ENCODE results near the gene THSD4. TPM values are rescaled to one million over a fixed set of nuclear protein-coding genes. Genes with fewer than 3 reads are reported as not detected.
"Not testable (repeated sequence)": the region's sequence is repeated elsewhere in the genome, so short reads cannot be mapped to it uniquely, and the experiment has no call there.

THSD4 gene
- total RNA-seq, 1 donor from 2014 or later, result 2.7 TPM

- no peak for DNase-seq (ENCODE audit: low read depth)
Measured at GRCh38 chr15:71252740-71253047, 137.4 kb downstream of the THSD4 start.

- peak; percentile 73 for DNase-seq (ENCODE audit: low read depth)
Measured at GRCh38 chr15:71254491-71254890, 139.2 kb downstream of the THSD4 start.

- no peak for DNase-seq (ENCODE audit: low read depth)
Measured at GRCh38 chr15:71256934-71257664, 141.8 kb downstream of the THSD4 start.

GRCh38 chr15:71259866-71260265 lies 144.6 kb downstream of the THSD4 start:
- no peak for DNase-seq (ENCODE audit: low read depth)

- no peak for DNase-seq (ENCODE audit: low read depth)
Measured at GRCh38 chr15:71261418-71261817, 146.1 kb downstream of the THSD4 start.

- DNase-seq (ENCODE audit: low read depth), result no peak
Measured at GRCh38 chr15:71261909-71262308, 146.6 kb downstream of the THSD4 start.

GRCh38 chr15:71262599-71262998 lies 147.3 kb downstream of the THSD4 start:
- DNase-seq (ENCODE audit: low read depth), result no peak

- DNase-seq (ENCODE audit: low read depth), result not testable (repeated sequence)
Measured at GRCh38 chr15:71265606-71266005, 150.3 kb downstream of the THSD4 start.

- DNase-seq (ENCODE audit: low read depth), result no peak
Measured at GRCh38 chr15:71271327-71271726, 156.1 kb downstream of the THSD4 start.

GRCh38 chr15:71272932-71273331 lies 157.7 kb downstream of the THSD4 start:
- DNase-seq (ENCODE audit: low read depth), result peak; percentile 37

GRCh38 chr15:71273731-71274447 lies 158.6 kb downstream of the THSD4 start:
- DNase-seq (ENCODE audit: low read depth), result no peak

- DNase-seq (ENCODE audit: low read depth), result no peak
Measured at GRCh38 chr15:71274448-71274798, 159.2 kb downstream of the THSD4 start.

- no peak for DNase-seq (ENCODE audit: low read depth)
Measured at GRCh38 chr15:71275098-71275497, 159.8 kb downstream of the THSD4 start.

- no peak for DNase-seq (ENCODE audit: low read depth)
Measured at GRCh38 chr15:71275566-71276335, 160.5 kb downstream of the THSD4 start.

GRCh38 chr15:71276336-71276665 lies 161.0 kb downstream of the THSD4 start:
- DNase-seq (ENCODE audit: low read depth), result no peak

- peak; percentile 43 for DNase-seq (ENCODE audit: low read depth)
Measured at GRCh38 chr15:71278989-71279756, 163.9 kb downstream of the THSD4 start.

- no peak for DNase-seq (ENCODE audit: low read depth)
Measured at GRCh38 chr15:71279757-71280141, 164.5 kb downstream of the THSD4 start.

GRCh38 chr15:71280206-71280605 lies 164.9 kb downstream of the THSD4 start:
- DNase-seq (ENCODE audit: low read depth), result no peak

GRCh38 chr15:71281256-71281655 lies 166.0 kb downstream of the THSD4 start:
- DNase-seq (ENCODE audit: low read depth), result no peak

GRCh38 chr15:71282076-71282475 lies 166.8 kb downstream of the THSD4 start:
- DNase-seq (ENCODE audit: low read depth), result peak; percentile 64

- no peak for DNase-seq (ENCODE audit: low read depth)
Measured at GRCh38 chr15:71288348-71288955, 173.2 kb downstream of the THSD4 start.
